Measurements from ENCODE around the gene SPAG4. TPM values are rescaled to one million over a fixed set of nuclear protein-coding genes. Genes with fewer than 3 reads are reported as not detected.

The SPAG4 gene
- total RNA-seq, 1 experiment from 2014 or later = 1.6 TPM

- H3K27me3 Mint-ChIP-seq (ENCODE audit: insufficient read depth, unreplicated experiment) = no peaks in the 10 kb centered on the region
- DNase-seq (ENCODE audit: unreplicated experiment) = no peak
- H3K36me3 Mint-ChIP-seq (ENCODE audit: insufficient read depth, unreplicated experiment) = peaks cover 28% of the 10 kb centered on the region
- peak overlapping the region; percentile 94 for H3K4me3 Mint-ChIP-seq (ENCODE audit: unreplicated experiment)
- intact Hi-C loops (cut with micrococcal nuclease) = loop anchor here (5.0 to 10.0 kb wide), 2 partner anchors 43 to 96 kb away; partner anchors contain the start of gene SPAG4
- ChIA-PET POLR2A (interaction anchor here (0.8 to 7.8 kb wide), 15 partner anchors 8 to 294 kb away, joined by 3 to 124 read pairs (median 6); partner anchors contain the start of genes CEP250, NFS1, RBM39 and ROMO1), CTCF (interaction anchor here (0.6 to 1.3 kb wide), 3 partner anchors 9 to 148 kb away, joined by 3 to 4 read pairs (median 3); no protein-coding TSS in a partner anchor)
- no TSS peak for BruUV-seq (replicated peaks)
- H3K4me1 Mint-ChIP-seq (ENCODE audit: insufficient read depth, unreplicated experiment) = peaks cover 26% of the 10 kb centered on the region
- TF ChIP-seq, protein P1, sequence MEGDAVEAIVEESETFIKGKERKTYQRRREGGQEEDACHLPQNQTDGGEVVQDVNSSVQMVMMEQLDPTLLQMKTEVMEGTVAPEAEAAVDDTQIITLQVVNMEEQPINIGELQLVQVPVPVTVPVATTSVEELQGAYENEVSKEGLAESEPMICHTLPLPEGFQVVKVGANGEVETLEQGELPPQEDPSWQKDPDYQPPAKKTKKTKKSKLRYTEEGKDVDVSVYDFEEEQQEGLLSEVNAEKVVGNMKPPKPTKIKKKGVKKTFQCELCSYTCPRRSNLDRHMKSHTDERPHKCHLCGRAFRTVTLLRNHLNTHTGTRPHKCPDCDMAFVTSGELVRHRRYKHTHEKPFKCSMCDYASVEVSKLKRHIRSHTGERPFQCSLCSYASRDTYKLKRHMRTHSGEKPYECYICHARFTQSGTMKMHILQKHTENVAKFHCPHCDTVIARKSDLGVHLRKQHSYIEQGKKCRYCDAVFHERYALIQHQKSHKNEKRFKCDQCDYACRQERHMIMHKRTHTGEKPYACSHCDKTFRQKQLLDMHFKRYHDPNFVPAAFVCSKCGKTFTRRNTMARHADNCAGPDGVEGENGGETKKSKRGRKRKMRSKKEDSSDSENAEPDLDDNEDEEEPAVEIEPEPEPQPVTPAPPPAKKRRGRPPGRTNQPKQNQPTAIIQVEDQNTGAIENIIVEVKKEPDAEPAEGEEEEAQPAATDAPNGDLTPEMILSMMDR (IDR thresholded peaks at IDR 0.05; ENCODE audit: unreplicated experiment) = no peak
- H3K27ac Mint-ChIP-seq (ENCODE audit: low read depth, unreplicated experiment) = no peak overlapping the region
- H3K9me3 Mint-ChIP-seq (ENCODE audit: unreplicated experiment) = no peaks in the 10 kb centered on the region
Measured at GRCh38 chr20:35660122-35660937, 44.7 kb downstream of the SPAG4 start.

GRCh38 chr20:35661053-35661452 lies 45.4 kb downstream of the SPAG4 start:
- Mint-ChIP-seq H3K4me1 (ENCODE audit: insufficient read depth, unreplicated experiment) (peaks cover 26% of the 10 kb centered on the region), H3K9me3 (ENCODE audit: unreplicated experiment) (no peaks in the 10 kb centered on the region), H3K4me3 (ENCODE audit: unreplicated experiment) (peak overlapping the region; percentile 94), H3K27ac (ENCODE audit: low read depth, unreplicated experiment) (peak overlapping the region; percentile 98), H3K36me3 (ENCODE audit: insufficient read depth, unreplicated experiment) (peaks cover 28% of the 10 kb centered on the region), H3K27me3 (ENCODE audit: insufficient read depth, unreplicated experiment) (no peaks in the 10 kb centered on the region)
- no TSS peak for BruUV-seq (replicated peaks)
- ChIA-PET CTCF (no interaction called here), POLR2A (interaction anchor here (0.6 to 7.8 kb wide), 17 partner anchors 9 to 354 kb away, joined by 3 to 124 read pairs (median 6); partner anchors contain the start of genes CEP250, NFS1, RBM39 and ROMO1)
- TF ChIP-seq, protein P1 (IDR thresholded peaks at IDR 0.05; ENCODE audit: unreplicated experiment) = no peak
- no peak for DNase-seq (ENCODE audit: unreplicated experiment)
- intact Hi-C loops (cut with micrococcal nuclease) = loop anchor here (5.0 to 10.0 kb wide), 2 partner anchors 44 to 96 kb away; partner anchors contain the start of gene SPAG4

DNA sequence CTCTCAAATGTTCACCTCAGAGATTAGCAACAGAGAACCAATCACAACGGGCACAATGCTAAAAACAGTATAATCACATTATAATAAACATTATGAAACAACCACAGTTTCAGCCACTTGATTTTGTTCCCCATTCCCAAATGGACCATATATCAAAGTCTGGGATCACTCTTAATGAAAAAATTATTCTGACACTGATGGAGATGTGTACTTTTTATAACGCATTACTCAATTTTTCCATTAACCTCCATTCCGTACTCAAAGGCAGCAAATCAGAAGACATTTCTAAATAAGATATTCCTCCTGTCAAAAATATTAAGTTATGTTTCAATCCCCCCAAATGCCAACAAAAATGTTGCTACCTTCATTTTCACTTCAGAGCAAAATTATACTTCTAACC lies 46.3 kb downstream of the SPAG4 start:
- no peaks in the 10 kb centered on the region for H3K27me3 Mint-ChIP-seq (ENCODE audit: insufficient read depth, unreplicated experiment)
- peaks cover 20% of the 10 kb centered on the region for H3K36me3 Mint-ChIP-seq (ENCODE audit: insufficient read depth, unreplicated experiment)
- CTCF ChIA-PET = interaction anchor here (0.7 to 0.8 kb wide), 2 partner anchors 192 to 280 kb away, joined by 3 read pairs; no protein-coding TSS in a partner anchor
- POLR2A ChIA-PET = interaction anchor here (0.7 to 7.8 kb wide), 16 partner anchors 8 to 354 kb away, joined by 3 to 124 read pairs (median 8); partner anchors contain the start of genes CEP250, NFS1, RBM39 and ROMO1
- peaks cover 26% of the 10 kb centered on the region for H3K4me1 Mint-ChIP-seq (ENCODE audit: insufficient read depth, unreplicated experiment)
- DNase-seq (ENCODE audit: unreplicated experiment) = no peak
- peak overlapping the region; percentile 94 for H3K4me3 Mint-ChIP-seq (ENCODE audit: unreplicated experiment)
- no peaks in the 10 kb centered on the region for H3K9me3 Mint-ChIP-seq (ENCODE audit: unreplicated experiment)
- BruUV-seq (replicated peaks) = no TSS peak
- TF ChIP-seq, protein P1 (IDR thresholded peaks at IDR 0.05; ENCODE audit: unreplicated experiment) = no peak
- intact Hi-C loops (cut with micrococcal nuclease) = loop anchor here (5.0 to 10.0 kb wide), 2 partner anchors 45 to 97 kb away; partner anchors contain the start of gene SPAG4
- H3K27ac Mint-ChIP-seq (ENCODE audit: low read depth, unreplicated experiment) = peak overlapping the region; percentile 98

DNA sequence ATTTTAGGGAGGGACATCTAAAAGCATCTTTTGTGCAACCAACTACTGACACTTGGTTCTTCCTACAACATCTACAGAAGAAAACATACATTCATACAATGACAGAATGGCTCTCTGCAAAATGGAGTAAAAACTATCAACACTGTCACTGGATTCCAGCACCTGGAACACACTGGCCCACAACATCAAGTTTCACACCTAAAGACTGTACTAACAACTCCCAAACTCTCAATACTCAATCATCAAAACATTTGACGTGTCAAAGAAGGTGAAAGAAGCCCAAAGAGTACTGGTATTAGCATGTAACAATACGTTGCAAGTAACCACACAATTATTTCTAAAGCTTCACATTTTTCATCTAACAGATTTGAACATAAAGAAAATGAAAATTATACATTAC lies 46.9 kb downstream of the SPAG4 start:
- TF ChIP-seq, protein P1 (IDR thresholded peaks at IDR 0.05; ENCODE audit: unreplicated experiment) = no peak
- H3K36me3 Mint-ChIP-seq (ENCODE audit: insufficient read depth, unreplicated experiment) = peaks cover 13% of the 10 kb centered on the region
- POLR2A ChIA-PET = interaction anchor here (0.7 to 7.8 kb wide), 22 partner anchors 8 to 358 kb away, joined by 3 to 124 read pairs (median 10); partner anchors contain the start of genes CEP250, NFS1, PHF20 and RBM39
- peaks cover 20% of the 10 kb centered on the region for H3K4me1 Mint-ChIP-seq (ENCODE audit: insufficient read depth, unreplicated experiment)
- peak overlapping the region; percentile 94 for H3K4me3 Mint-ChIP-seq (ENCODE audit: unreplicated experiment)
- no peak for DNase-seq (ENCODE audit: unreplicated experiment)
- no TSS peak for BruUV-seq (replicated peaks)
- no peaks in the 10 kb centered on the region for H3K27me3 Mint-ChIP-seq (ENCODE audit: insufficient read depth, unreplicated experiment)
- CTCF ChIA-PET = interaction anchor here (0.7 to 0.8 kb wide), 2 partner anchors 192 to 280 kb away, joined by 3 read pairs; no protein-coding TSS in a partner anchor
- H3K27ac Mint-ChIP-seq (ENCODE audit: low read depth, unreplicated experiment) = peak overlapping the region; percentile 98
- no peaks in the 10 kb centered on the region for H3K9me3 Mint-ChIP-seq (ENCODE audit: unreplicated experiment)
- intact Hi-C loops (cut with micrococcal nuclease) = loop anchor here (5.0 to 10.0 kb wide), 2 partner anchors 45 to 98 kb away; partner anchors contain the start of gene SPAG4

Data from MCF 10A (cell line).